AG04449 (cell line): ENCODE measurements around the gene CDIP1.

Experiments used
- CTCF ChIA-PET: fragments of 350-600 bp; formaldehyde crosslinking; extraction: SDS; loops from one replicate; lab custom pipeline; 2021; ENCODE audit warnings: antibody characterized with exemption; lab: Yijun Ruan, JAX
- POLR2A ChIA-PET: fragments of 400-600, 350-600 bp; formaldehyde crosslinking; extraction: SDS; loops from one replicate; lab custom pipeline; 2020; ENCODE audit warnings: antibody characterized with exemption, inconsistent platforms; lab: Yijun Ruan, JAX
- DNase-seq: peaks from one replicate; pipeline ENCODE4 v3.0.0-alpha.2; 2010; ENCODE audit warnings: low read depth, low spot score
- H3K4me3 ChIP-seq: 2 replicates; pipeline ENCODE4 v1.5.1; 2011; ENCODE audit warnings: low read depth, mild to moderate bottlenecking, control low read depth, low read length
- TF ChIP-seq, protein P1 (sequence below): IDR thresholded peaks from one replicate; pipeline ENCODE4 v1.5.1; 2011; ENCODE audit warnings: mild to moderate bottlenecking, moderate library complexity, low read length, control low read depth, inconsistent platforms; ENCODE audit not compliant: insufficient read depth; ENCODE audit errors: missing control alignments

The CDIP1 gene

DNA sequence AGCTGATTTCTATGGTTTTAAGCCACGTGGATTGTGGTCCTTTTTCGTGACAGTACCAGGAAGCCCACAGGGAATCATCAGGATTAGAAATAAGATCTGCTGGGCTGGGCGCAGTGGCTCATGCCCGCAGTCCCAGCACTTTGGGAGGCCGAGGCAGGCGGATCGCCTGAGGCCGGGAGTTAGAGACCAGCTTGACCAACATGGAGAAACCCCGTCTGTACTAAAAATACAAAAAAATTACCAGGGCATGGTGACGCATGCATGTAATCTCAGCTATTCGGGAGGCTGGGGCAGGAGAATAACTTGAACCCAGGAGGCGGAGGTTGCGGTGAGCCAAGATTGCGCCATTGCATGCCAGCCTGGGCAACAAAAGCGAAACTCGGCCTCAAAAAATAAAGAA is 70.7 kb downstream of the CDIP1 start:
- no peak for DNase-seq
- TF ChIP-seq, protein P1, sequence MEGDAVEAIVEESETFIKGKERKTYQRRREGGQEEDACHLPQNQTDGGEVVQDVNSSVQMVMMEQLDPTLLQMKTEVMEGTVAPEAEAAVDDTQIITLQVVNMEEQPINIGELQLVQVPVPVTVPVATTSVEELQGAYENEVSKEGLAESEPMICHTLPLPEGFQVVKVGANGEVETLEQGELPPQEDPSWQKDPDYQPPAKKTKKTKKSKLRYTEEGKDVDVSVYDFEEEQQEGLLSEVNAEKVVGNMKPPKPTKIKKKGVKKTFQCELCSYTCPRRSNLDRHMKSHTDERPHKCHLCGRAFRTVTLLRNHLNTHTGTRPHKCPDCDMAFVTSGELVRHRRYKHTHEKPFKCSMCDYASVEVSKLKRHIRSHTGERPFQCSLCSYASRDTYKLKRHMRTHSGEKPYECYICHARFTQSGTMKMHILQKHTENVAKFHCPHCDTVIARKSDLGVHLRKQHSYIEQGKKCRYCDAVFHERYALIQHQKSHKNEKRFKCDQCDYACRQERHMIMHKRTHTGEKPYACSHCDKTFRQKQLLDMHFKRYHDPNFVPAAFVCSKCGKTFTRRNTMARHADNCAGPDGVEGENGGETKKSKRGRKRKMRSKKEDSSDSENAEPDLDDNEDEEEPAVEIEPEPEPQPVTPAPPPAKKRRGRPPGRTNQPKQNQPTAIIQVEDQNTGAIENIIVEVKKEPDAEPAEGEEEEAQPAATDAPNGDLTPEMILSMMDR, result no peak
- no peak overlapping the region for H3K4me3 ChIP-seq
- ChIA-PET POLR2A (interaction anchor here (1.1 kb wide), 1 partner anchor 8 kb away, joined by 3 read pairs; the partner anchor contains the start of gene HMOX2), CTCF (interaction anchor here (1.4 kb wide), 1 partner anchor 38 kb away, joined by 3 read pairs; no protein-coding TSS in a partner anchor)

DNA sequence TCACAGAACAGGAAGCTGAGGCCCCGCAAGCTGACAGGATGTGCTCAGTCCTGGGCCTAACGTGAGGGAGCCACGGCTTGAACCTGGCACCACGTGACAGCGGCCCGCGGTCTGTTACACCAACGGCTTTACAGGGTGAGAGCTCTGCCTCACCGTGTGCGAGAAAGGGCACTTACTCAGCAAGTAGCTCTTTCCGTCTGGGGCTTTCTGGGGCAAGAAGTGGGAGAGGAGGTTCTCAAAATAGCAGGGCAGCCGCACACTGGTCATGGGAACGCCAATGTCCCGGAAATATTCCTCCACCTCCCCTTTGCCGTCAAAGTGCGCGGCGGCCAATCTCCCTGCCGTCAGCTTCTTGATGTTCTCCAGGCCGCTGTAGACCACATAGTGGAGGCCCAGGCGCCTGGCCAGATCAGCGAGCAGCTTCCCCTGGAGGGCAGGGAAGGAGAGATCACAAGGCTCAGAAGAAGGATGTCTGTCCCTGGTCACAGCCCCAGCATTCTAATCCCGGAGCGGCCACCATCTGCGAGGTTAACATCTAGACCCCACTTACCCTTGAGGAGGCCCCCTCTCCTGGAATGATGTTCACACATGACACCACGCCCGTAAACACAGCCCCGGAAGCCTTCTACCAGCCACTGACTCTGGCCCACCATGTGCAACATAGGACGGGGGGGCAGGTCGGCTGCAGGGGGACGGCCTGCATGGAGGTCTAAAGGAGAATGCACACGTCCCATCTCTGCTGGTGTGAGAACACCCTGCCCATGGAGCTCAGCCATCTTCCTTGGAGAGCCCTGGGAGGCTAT is 72.4 kb downstream of the CDIP1 start:
- POLR2A ChIA-PET, result no interaction called here
- no peak overlapping the region for H3K4me3 ChIP-seq
- DNase-seq, result no peak
- CTCF ChIA-PET, result no interaction called here
- TF ChIP-seq, protein P1, result no peak

DNA sequence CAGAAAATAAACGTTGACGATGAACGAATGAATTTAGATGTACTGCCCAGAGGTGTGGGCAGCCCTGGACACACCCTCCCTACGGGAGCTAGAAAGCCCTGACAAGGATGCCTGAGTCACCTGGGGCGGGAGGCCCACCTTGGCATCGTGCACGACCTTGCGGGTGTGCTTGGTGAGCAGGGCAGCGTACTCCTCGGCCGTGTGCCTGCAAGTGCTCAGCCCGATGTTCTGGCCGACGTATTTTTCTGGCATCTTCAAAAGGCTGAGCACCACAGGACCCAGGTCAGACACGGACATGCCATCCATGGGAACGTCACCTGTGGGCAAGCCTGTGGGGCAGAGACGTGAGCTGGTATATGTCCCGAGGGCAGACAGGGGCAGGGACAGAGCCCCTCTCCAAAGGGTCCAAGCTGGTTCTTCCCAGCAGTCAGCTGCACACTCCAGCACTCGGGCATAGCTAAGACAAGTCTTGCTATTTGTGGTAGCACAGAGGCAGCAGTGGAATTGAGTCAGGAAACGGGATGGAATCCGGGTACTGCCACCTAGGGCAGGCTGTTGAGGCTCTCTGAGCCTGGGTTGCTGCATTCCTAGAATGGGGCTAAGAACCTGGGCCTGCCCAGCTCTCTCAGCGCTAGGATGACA is 74.9 kb downstream of the CDIP1 start:
- DNase-seq, result no peak
- ChIA-PET CTCF (interaction anchor here (1.2 to 1.5 kb wide), 4 partner anchors 13 to 85 kb away, joined by 4 read pairs; no protein-coding TSS in a partner anchor), POLR2A (interaction anchor here (0.6 to 1.1 kb wide), 5 partner anchors 10 to 251 kb away, joined by 3 to 6 read pairs (median 4); partner anchors contain the start of genes HMOX2 and NMRAL1)
- TF ChIP-seq, protein P1, result no peak
- H3K4me3 ChIP-seq, result no peak overlapping the region; the same call in 1 of the 2 replicates

DNA sequence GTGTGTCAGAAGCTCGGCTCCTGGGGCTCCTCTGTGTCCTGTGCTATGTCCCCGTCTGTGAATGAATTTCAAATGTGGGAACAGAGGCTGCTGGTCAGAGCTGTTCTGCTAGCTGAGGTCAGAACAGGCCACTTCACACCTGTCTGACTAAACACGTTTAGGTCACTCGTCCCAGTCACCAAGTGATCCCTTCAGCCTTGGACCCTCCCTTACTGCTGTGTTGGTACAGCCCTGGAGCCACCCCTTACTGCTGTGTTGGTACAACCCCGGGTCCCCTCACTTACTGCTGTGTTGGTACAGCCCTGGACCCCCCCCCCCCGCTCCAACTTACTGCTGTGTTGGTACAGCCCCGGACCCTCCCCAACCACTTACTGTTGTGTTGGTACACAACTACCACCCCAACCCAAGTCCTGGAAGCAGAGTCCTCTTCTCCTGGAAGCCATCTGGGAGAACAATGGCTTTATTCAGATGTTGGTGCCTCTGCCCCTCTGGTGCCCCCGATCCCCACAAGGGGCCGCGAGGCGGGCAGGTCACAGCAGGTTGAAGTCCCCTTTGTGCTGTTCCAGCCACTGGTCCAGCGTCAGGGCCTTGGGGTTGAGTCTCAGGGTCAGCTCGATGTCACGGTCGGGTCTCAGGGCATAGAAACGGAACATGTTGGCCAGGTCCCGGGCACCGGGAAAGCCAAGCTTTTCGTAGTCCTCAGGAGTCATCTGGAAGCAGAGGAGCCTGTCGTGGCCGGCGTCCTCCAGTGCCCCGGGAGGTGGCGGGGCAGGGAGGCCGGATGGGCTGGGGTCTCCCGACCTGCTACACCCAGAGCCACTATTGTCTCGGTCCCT is 77.1 kb downstream of the CDIP1 start:
- TF ChIP-seq, protein P1, result no peak
- ChIA-PET CTCF (no interaction called here), POLR2A (no interaction called here)
- no peak overlapping the region for H3K4me3 ChIP-seq
- no peak for DNase-seq

DNA sequence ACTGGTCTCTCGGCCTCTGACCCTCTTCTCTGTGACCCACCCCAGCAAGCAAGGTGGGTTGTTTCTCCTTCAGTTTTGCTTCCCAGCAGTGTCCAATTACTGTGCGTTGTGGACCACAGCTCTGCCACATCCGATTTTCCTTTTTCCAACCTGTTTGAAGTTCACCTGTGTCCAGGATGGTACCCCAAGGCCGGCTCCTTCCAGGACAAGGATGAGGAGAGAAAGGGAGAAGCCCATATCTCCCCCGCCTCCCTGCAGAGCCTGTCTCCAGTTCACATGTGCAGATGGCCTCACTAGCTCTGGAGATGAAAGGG is 77.7 kb downstream of the CDIP1 start:
- DNase-seq, result no peak
- ChIA-PET POLR2A (interaction anchor here (1.1 kb wide), 1 partner anchor 14 kb away, joined by 3 read pairs; the partner anchor contains the start of gene NMRAL1), CTCF (no interaction called here)
- TF ChIP-seq, protein P1, result no peak
- no peak overlapping the region for H3K4me3 ChIP-seq
